GM18519 (cell line): ENCODE data around the gene CREBBP.
"Not testable (repeated sequence)": the region's sequence is repeated elsewhere in the genome, so short reads cannot be mapped to it uniquely, and the experiment has no call there.

ENCODE experiments used
- ATAC-seq: cut with Tn5 transposase; IDR thresholded peaks from one replicate; pipeline ENCODE4 v1.9.1; 2021; ENCODE audit warnings: mild to moderate bottlenecking, moderate library complexity; ENCODE audit not compliant: unreplicated experiment, low FRiP score

The CREBBP gene

GRCh38 chr16:3880623-3881498 is at the start of gene CREBBP:
CREBBP (minus strand) TSS chr16:3880713; CDS start chr16:3879916, 797 bp downstream.
- ATAC-seq, result peak; percentile 70

GRCh38 chr16:3927147-3927546 is 46.6 kb upstream of the CREBBP start:
- not testable (repeated sequence) for ATAC-seq

GRCh38 chr16:3924763-3925162 is 44.2 kb upstream of the CREBBP start:
- ATAC-seq, result no peak

DNA sequence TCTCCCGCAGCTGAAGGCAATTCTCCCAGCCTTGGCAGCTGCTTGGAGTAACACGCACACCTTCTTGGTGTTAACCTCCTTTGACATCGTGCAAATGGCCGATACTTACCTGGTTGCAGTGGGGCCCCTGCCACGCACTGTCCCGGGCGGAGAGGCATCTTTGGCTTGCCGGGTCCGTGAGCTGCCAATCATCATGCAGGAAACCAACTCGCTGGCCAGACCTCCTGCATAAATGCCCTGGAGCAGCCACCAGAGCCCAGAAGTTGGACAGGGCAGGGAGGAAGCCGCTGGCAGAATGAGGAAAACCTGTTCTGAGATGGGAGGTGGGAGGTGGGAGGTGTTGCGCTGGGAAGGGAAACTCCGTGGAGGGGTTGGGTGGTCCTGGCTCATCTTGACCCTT is 41.7 kb upstream of the CREBBP start:
- ATAC-seq, result no peak

DNA sequence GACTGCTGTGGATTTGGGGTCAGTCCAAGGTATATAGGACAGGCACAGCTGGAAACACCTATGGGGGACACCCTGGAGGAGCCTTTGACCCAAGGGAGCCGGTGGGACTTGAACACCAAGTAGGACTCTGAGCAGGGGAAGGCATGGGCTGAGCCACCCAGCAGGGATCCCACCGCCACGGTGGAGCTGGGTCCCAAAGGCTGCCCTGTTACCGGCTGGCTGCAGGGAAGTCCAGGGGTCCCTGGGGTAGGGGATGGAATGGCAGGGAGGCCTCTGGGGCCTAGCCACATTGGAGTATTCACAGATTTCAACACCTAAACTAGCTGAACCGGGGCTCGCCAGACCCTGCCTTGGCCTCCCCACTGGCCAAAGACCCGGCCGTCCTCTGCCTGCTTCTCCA is 39.7 kb upstream of the CREBBP start:
- ATAC-seq, result no peak

- no peak for ATAC-seq
These were observed 38.9 kb upstream of the CREBBP start for GRCh38 chr16:3919413-3919812.

GRCh38 chr16:3915426-3916260 is 35.1 kb upstream of the CREBBP start:
- no peak for ATAC-seq

GRCh38 chr16:3912897-3913296 is 32.4 kb upstream of the CREBBP start:
- ATAC-seq, result no peak

GRCh38 chr16:3912373-3912772 is 31.9 kb upstream of the CREBBP start:
- ATAC-seq, result no peak

GRCh38 chr16:3911741-3912140 is 31.2 kb upstream of the CREBBP start:
- not testable (repeated sequence) for ATAC-seq

DNA sequence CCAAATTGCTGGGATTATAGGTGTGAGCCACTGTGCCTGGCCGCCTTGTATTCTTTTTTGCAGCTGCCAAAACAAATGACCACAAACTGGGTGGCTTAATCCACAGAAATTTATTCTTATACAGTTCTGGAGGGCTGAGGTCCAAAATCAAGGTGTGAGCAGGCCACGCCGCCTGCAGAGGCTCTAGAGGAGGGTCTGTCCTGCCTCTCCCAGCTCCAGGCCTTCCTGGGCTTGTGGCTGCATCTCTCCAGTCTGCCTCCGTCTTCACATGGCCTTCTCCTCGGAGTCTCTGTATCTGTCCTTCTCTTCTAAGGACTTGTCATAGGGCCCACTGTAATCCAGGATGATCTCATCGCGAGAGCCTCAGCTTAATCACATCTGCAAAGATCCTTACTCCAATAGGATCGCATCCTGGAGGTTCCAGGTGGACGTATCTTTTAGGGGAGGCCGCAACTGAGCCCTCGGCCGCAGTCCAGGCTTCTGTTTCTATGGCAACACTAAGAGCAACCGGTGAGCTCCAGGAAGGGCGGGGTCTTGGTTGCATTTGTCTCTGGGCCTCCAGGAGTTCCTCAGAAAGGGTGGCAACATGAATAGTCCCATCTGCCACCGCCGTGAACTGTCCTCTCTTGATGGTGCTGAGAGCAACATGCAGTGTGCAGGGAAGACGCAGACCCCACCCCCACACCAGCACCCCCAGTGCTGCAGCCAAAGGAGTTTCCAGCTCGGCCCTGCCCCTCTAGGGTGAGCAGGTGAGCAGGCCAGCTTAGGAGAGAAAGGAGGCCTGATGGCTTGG is 29.5 kb upstream of the CREBBP start:
- no peak for ATAC-seq

- no peak for ATAC-seq
These were observed 28.5 kb upstream of the CREBBP start for GRCh38 chr16:3908951-3909437.

- ATAC-seq, result no peak
These were observed 27.1 kb upstream of the CREBBP start for GRCh38 chr16:3907586-3907985.

DNA sequence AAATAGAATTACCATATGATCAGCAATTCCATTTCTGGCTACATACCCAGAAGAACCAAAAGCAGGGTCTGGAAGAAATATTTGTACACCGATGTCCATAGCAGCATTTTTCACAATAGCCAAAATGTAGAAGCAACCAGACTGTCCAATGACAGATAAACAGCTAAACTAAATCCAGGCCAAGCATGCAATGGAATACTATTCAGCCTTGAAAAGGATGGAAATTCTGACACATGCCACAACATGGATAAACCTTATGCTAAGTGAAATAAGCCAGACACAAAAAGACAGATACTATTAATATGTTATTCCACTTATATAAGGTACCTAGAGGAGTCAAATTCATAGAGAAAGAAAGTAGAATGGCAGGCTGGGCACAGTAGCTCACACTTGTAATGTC is 25.9 kb upstream of the CREBBP start:
- no peak for ATAC-seq

DNA sequence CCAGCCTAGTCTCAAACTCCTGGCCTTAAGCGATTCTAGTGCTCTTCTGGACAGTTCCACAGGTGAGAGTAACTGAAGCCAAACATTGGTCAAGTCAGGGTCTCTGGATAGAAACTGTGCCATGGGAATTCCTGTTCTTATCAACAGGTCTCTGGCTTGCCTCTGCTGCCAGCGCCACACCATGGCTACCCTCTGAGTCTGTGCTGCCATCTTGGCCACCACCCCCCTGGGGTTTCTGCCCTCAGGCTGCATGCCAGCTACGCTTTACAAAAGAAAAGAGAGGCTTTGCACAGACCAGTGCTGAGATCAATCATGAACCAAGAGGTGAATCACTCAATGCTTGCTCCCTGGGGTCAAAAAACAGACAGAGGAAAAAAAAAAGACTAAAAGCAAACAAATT is 24.4 kb upstream of the CREBBP start:
- ATAC-seq, result no peak

GRCh38 chr16:3890091-3890490 is 9.6 kb upstream of the CREBBP start:
- no peak for ATAC-seq

DNA sequence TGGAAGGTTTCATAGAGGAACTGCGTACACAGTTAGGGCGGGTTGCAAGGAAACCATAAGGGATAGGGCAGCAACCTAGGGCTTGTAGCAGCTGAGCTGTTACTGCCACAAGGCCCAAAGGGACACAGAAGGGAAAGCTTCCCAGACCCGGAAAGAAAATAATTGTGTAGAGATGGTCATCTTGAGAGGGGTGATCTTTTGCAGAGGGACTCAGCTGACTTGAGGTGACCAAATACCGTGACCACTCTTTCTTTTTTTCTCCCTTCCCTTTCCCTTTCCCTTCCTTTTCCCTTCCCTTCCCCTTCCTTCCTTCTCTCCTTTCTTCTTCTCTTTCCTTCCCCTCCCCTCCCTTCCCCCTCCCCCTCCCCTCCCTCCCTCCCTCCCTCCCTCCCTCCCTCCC is 8.5 kb upstream of the CREBBP start:
- ATAC-seq, result no peak

- not testable (repeated sequence) for ATAC-seq
These were observed 5.5 kb upstream of the CREBBP start for GRCh38 chr16:3885999-3886398.

GRCh38 chr16:3884398-3884797 is 3.9 kb upstream of the CREBBP start:
- ATAC-seq, result no peak

GRCh38 chr16:3882531-3882930 is 2.0 kb upstream of the CREBBP start:
- no peak for ATAC-seq
